ENCODE data around the gene PAX7.

- TF ChIP-seq CTCF (IDR thresholded peaks at IDR 0.05) (no peak), POLR2A (IDR thresholded peaks at IDR 0.05) (no peak)
Observed at GRCh38 chr1:18739408-18739807, 108.8 kb downstream of the PAX7 start.

Data from body of pancreas (tissue), 4 donors.